GM12875 (cell line): ENCODE results near the gene WNT2.

ENCODE experiments used
- H3K4me3 ChIP-seq: one replicate; pipeline ENCODE4 v1.5.1; 2011; ENCODE audit warnings: low read depth, low read length, control low read depth
- TF ChIP-seq, protein P1 (sequence below): IDR thresholded peaks from 2 replicates; pipeline ENCODE4 v1.5.1; 2011; ENCODE audit warnings: low read depth, mild to moderate bottlenecking, control low read depth, inconsistent platforms, low read length, moderate library complexity, borderline replicate concordance; ENCODE audit not compliant: insufficient read depth

Gene WNT2

DNA sequence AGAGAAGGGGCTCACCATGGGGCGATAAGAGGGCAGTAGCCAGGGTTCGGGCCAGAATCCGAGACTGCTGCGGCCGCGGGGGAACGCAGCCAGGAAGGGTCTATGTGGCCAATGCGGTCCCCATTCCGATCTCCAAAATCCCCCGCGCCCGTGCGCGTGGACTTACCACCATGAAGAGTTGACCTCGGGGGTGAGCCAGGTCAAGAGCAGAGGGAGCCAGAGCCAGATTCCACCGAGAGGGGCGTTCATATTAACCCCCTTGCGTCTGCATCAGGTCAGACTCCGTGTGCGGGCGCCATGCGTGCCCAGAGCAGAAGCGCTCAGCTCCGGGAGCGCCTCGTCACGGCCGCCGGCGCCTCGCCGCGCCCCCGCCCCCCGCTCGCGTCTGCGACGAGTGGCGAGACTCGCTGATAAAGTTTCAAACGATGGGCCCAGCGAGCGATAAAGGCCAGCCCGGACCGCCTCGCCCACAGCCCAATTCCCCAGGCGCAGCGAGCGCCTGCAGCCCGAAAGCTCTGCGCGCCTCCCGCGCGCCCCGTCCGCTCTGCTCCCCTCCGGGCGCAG is at the start of gene WNT2:
WNT2 (minus strand) TSS at position 318 of the 564 bp plus-strand sequence; CDS start at position 249, 69 bp downstream.
- TF ChIP-seq, protein P1, sequence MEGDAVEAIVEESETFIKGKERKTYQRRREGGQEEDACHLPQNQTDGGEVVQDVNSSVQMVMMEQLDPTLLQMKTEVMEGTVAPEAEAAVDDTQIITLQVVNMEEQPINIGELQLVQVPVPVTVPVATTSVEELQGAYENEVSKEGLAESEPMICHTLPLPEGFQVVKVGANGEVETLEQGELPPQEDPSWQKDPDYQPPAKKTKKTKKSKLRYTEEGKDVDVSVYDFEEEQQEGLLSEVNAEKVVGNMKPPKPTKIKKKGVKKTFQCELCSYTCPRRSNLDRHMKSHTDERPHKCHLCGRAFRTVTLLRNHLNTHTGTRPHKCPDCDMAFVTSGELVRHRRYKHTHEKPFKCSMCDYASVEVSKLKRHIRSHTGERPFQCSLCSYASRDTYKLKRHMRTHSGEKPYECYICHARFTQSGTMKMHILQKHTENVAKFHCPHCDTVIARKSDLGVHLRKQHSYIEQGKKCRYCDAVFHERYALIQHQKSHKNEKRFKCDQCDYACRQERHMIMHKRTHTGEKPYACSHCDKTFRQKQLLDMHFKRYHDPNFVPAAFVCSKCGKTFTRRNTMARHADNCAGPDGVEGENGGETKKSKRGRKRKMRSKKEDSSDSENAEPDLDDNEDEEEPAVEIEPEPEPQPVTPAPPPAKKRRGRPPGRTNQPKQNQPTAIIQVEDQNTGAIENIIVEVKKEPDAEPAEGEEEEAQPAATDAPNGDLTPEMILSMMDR, result no peak
- peak within 1 kb of the TSS; percentile 62 for H3K4me3 ChIP-seq

DNA sequence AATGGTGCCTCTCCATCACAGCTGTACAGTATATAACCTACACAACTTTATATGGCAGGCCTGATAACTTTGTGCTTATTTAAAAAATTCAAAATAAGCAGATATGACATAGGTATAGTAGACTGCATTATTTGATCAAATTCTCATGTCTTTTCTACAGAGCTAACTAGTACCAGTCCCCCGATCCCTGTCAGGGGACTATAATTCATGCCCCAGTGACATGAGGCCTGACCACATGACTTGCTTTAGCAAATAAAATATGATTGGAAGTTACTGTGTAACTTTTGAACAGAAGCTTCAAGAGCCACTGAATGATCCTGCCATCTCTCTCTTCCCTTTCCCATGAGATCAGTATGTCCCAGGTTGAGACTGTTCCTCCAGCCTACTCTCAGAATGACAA is 49.2 kb upstream of the WNT2 start:
- no peak overlapping the region for H3K4me3 ChIP-seq
- TF ChIP-seq, protein P1, result no peak

DNA sequence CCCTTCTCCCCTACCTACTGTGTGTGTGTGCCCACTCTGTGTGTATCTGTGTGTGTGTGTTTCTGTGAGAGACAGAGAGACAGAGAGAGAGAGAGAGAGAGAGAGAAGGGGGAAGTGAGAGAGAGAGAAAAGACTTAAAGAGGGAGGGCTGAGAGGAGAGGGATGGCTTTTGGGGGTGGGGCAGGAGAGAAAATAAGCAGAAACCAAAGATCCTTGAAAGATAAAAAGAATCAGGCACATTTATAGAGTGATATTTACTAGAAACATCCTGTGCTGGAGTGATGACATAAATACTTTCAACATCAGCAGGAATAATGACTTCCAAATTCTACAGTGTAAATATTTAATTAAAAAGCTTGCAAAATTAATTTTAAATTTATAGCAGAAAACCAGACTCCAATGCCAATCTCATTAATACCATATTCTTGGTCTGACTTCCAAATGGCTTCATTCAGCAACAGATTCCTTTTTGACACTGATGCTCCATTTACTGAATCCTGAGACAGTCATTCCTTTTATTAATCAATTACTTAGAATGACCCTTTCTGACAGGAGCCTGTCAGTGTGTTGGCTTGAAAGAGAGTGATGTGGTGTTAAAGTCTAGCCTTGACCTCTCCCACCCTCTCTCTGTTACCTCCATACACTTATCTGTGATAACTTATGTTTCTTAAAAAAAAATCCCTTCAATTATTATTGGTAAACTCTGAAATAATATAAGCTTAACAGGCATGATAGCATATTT is 41.7 kb upstream of the WNT2 start:
- no peak overlapping the region for H3K4me3 ChIP-seq
- TF ChIP-seq, protein P1, result no peak

DNA sequence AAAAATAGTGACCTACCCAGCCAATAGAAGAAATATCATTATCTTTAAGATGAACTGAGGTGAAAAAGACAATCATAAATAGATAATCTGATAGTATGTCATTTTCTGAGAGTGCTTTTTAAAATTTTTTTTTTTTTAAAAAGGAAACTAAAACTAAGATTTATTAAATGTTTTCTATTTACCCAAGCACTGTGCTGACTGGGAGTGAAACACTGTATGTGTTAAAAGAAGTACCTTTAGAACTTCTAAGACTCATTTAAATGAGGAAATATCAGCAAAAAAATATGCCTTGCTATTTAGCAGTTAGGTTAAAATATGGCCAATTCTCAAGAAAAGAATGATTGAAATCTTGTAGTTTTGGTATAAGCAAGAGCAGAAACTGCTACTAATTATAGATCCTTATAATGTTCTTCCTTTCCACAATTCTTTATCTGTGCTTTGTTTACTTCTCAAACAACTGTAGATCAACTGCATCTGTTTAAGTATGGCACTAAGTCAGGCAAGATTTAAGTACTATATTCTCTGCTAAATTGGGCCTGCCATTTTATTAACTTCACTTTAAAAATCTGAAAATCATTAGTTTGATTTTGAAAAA is 39.5 kb upstream of the WNT2 start:
- H3K4me3 ChIP-seq, result no peak overlapping the region
- TF ChIP-seq, protein P1, result no peak

DNA sequence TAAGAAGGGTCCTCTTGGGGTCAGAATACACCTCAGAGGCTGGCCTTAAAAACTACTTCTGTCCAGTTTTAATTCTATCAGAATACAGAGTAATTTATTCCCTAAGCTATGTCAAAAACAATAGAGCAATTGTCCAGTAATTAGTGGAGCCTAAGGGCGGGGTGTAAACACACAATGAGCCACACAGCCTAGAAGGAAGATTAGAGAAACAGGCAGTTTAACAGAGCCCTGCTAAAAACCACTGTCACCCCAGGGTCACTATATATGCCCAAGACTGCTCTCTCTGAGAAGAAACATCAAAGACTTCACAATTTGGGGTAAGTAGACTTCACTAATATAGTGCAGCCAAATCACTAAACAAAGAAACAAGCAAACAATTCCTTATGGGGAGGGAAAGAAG is 27.2 kb upstream of the WNT2 start:
- H3K4me3 ChIP-seq, result no peak overlapping the region
- TF ChIP-seq, protein P1, result no peak

DNA sequence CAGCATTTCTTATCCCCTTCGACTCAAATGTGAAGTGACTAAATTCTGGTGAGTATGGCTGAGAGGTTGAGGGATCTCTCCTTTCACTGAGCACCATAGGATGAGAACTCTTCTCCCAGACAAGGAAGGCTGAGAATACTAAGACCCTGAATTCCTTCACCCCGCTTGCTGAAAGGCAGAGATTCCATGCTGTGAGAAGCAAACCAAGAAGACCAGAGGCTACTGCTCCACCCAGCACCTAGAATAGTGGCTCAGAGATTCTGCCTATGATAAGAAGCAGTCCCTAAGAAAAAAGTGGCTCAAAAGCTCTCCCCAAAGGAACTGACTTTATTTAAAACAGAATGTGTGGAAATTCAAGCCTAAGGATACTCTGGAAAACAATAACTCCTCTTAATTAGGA is 26.7 kb upstream of the WNT2 start:
- no peak overlapping the region for H3K4me3 ChIP-seq
- TF ChIP-seq, protein P1, result no peak

DNA sequence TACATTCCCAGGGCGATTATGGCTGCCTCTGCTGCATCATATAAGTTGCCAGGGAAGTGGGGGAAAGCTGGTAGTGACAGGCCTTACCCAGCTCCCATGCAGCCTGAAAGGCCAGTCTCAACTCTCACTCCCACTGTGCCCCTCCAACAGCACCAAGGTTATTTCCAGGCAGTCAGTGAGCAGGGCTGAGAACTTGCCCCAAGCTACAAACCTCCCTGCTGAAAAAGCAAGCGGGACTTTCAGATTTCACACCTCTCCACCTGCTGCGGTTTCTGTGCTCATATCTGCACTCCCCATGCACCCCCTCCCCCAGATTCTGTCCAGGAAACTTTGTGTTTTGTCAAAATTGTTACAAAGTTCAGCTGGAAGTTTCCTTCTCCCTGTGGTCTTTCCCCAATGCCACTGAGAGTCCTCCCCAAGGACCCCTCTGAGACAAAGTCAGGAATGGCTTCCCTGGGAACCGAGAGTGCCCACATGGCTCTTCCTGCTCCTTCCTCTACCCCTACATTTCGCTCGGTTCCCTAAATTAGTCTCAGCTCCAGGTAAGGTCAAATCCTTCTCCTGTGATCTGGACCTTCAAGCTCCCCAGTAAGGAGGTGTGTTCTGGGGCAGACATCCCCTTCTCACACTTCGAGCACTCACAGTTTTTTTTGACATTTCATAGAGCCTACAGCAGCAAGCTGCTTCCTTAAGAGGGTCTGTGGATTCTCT is 25.3 kb upstream of the WNT2 start:
- TF ChIP-seq, protein P1, result no peak

More for the DNA sequence above, 25.3 kb upstream of the WNT2 start:
- H3K4me3 ChIP-seq, result no peak overlapping the region
